Natural killer cell (primary cell): ENCODE measurements around the gene FBXO42. TPM values are rescaled to one million over a fixed set of nuclear protein-coding genes. Genes with fewer than 3 reads are reported as not detected.

Source experiments
- total RNA-seq, 4 donors: library from RNA; stranded (reverse); fragments of 120-200 nt in 1 of 4; gene quantifications; one replicate each; pipeline versions ENCODE4 v1.2.3 to v1.2.4, GENCODE V29; 2013 to 2022

The FBXO42 gene
- total RNA-seq, 3 donors from 2014 or later (not counting 1 experiment from before 2014, with no cell fraction given) = 19.5 to 24.5 (median 24.1) TPM

Other genes starting within 250 kb of the FBXO42 start
- under 1 TPM in 1 of 3 donors, not detected in 2; 0.13 TPM for gene EPHA2, start 196.4 kb downstream of the FBXO42 start, total RNA-seq
- gene ARHGEF19, start 139.8 kb downstream of the FBXO42 start, total RNA-seq = 10 to 100 TPM; 14.6 to 18.9 (median 15.8) TPM
- 10 to 100 TPM in 1 of 3 donors, 1 to 10 TPM in 2; 7.6 to 10.8 (median 8.3) TPM for gene CPLANE2, start 115.3 kb downstream of the FBXO42 start, total RNA-seq
- gene SZRD1, start 14.8 kb upstream of the FBXO42 start, total RNA-seq = 100 to 1,000 TPM; 170 to 187 (median 177) TPM
- under 1 TPM; 0.35 to 0.55 (median 0.36) TPM for gene SPATA21, start 84.9 kb upstream of the FBXO42 start, total RNA-seq
- 10 to 100 TPM; 62.1 to 73.1 (median 73.0) TPM for gene NECAP2, start 88.2 kb upstream of the FBXO42 start, total RNA-seq
- 1,000 to 10,000 TPM; 2,937 to 3,261 (median 3,038) TPM for gene RNU1-1, start 161.8 kb upstream of the FBXO42 start, total RNA-seq